Tibial nerve (tissue), 4 donors: Measurements from ENCODE around the gene SCN7A. TPM values are rescaled to one million over a fixed set of nuclear protein-coding genes. Genes with fewer than 3 reads are reported as not detected.

Experiments used
- DNase-seq, 2 donors: peaks; one replicate each; pipeline ENCODE4 v3.0.0-alpha.2; 2019; ENCODE audit warnings: low spot score in 2 of 2
- H3K27ac ChIP-seq, 4 donors: fragments of 200-600 bp; sonication (generic) in 3 of 4; one replicate each; pipeline ENCODE4 v1.5.1; 2017 to 2019; ENCODE audit warnings: mild to moderate bottlenecking in 1 of 4
- H3K27me3 ChIP-seq, 2 donors: fragments of 200-600 bp; sonication (generic) in 1 of 2; one replicate each; pipeline versions ENCODE4 v1.5.1 to v1.6.0; 2017 to 2019
- H3K36me3 ChIP-seq, 3 donors: fragments of 200-600 bp; sonication (generic); one replicate each; pipeline ENCODE4 v1.5.1; 2018 to 2019
- H3K4me1 ChIP-seq, 4 donors: fragments of 200-600 bp; sonication (generic) in 3 of 4; one replicate each; pipeline ENCODE4 v1.5.1; 2017 to 2019
- H3K4me3 ChIP-seq, 4 donors: fragments of 200-600 bp; sonication (generic) in 3 of 4; one replicate each; pipeline ENCODE4 v1.5.1; 2017 to 2019; ENCODE audit warnings: mild to moderate bottlenecking in 1 of 4, moderate library complexity in 1 of 4
- H3K9me3 ChIP-seq, 4 donors: fragments of 200-600 bp; sonication (generic) in 3 of 4; one replicate each; pipeline ENCODE4 v1.5.1; 2017 to 2019
- CTCF ChIP-seq, 5 experiments: fragments of 200-600 bp in 3 of 5; fragments of 450-650 bp in 2 of 5; sonication (generic) in 3 of 5; IDR thresholded peaks; one replicate each; pipeline ENCODE4 v1.5.1; 2016 to 2019; ENCODE audit warnings: antibody characterized with exemption in 5 of 5, mild to moderate bottlenecking in 3 of 5, moderate library complexity in 2 of 5
- EP300 ChIP-seq, 2 donors: sonication (generic); formaldehyde crosslinking; IDR thresholded peaks; one replicate each; pipeline ENCODE4 v1.6.1; 2017; ENCODE audit warnings: antibody characterized with exemption in 2 of 2, mild to moderate bottlenecking in 1 of 2
- POLR2A ChIP-seq, 2 donors: fragments of 450-650 bp; IDR thresholded peaks; one replicate each; pipeline ENCODE4 v1.6.1; 2017; ENCODE audit warnings: antibody characterized with exemption in 2 of 2, mild to moderate bottlenecking in 2 of 2, moderate library complexity in 2 of 2
- WGBS, 2 donors: methylation state at CpG; one replicate each; pipeline ENCODE4 v1.1.5; 2018; 5-methylcytosine and 5-hydroxymethylcytosine counted together
- total RNA-seq, 4 donors: library from RNA; depleted of rRNA; stranded (reverse); fragments of >200 nt; gene quantifications; one replicate each; pipeline ENCODE4 v1.1.0, GENCODE V29; 2016

The SCN7A gene
- total RNA-seq, 4 donors from 2014 or later: 128 to 263 (median 149) TPM

GRCh38 chr2:166432331-166432730, 61.7 kb downstream of the SCN7A start:
- TF ChIP-seq EP300 (IDR thresholded peaks at IDR 0.05) (no peak), POLR2A (IDR thresholded peaks at IDR 0.05) (no peak), CTCF (IDR thresholded peaks at IDR 0.05) (no peak)
- H3K27ac ChIP-seq: no peak overlapping the region
- H3K4me3 ChIP-seq: no peak overlapping the region
- H3K9me3 ChIP-seq: no peaks in the 10 kb centered on the region
- WGBS, 2 donors: 61 to 63% methylated on average over 1 of the region's 1 CpG
- peaks cover 0 to 4% (median 0%) of the 10 kb centered on the region in 3 donors for H3K36me3 ChIP-seq
- DNase-seq: no peak
- peaks cover 0 to 3% (median 0%) of the 10 kb centered on the region in 4 donors for H3K4me1 ChIP-seq
- no peaks in the 10 kb centered on the region for H3K27me3 ChIP-seq

GRCh38 chr2:166424841-166425240, 69.2 kb downstream of the SCN7A start:
- Histone ChIP-seq H3K4me3 (no peak overlapping the region), H3K27me3 (no peaks in the 10 kb centered on the region), H3K4me1 (peaks cover 0 to 5% (median 0%) of the 10 kb centered on the region in 4 donors), H3K9me3 (no peaks in the 10 kb centered on the region), H3K36me3 (no peaks in the 10 kb centered on the region), H3K27ac (no peak overlapping the region)
- DNase-seq: no peak
- WGBS, 2 donors: 93 to 98% methylated on average over 5 of the region's 5 CpGs
- TF ChIP-seq EP300 (IDR thresholded peaks at IDR 0.05) (no peak), CTCF (IDR thresholded peaks at IDR 0.05) (no peak), POLR2A (IDR thresholded peaks at IDR 0.05) (no peak)

- peaks cover 0 to 5% (median 0%) of the 10 kb centered on the region in 4 donors for H3K4me1 ChIP-seq
- no peaks in the 10 kb centered on the region for H3K27me3 ChIP-seq
- H3K27ac ChIP-seq: no peak overlapping the region
- DNase-seq: no peak
- H3K36me3 ChIP-seq: peaks cover 0 to 5% (median 0%) of the 10 kb centered on the region in 3 donors
- 66 to 67% methylated on average over 2 of the region's 2 CpGs for WGBS, 2 donors
- no peaks in the 10 kb centered on the region for H3K9me3 ChIP-seq
- H3K4me3 ChIP-seq: no peak overlapping the region
- TF ChIP-seq CTCF (IDR thresholded peaks at IDR 0.05): peak in 3 of 5 experiments; percentile 16 to 25 (median 19)
- no peak for TF ChIP-seq POLR2A (IDR thresholded peaks at IDR 0.05)
- no peak for TF ChIP-seq EP300 (IDR thresholded peaks at IDR 0.05)
Measured at GRCh38 chr2:166419616-166419934, 74.5 kb downstream of the SCN7A start.

GRCh38 chr2:166418853-166419615, 75.0 kb downstream of the SCN7A start:
- 71 to 79% methylated on average over 5 of the region's 5 CpGs for WGBS, 2 donors
- H3K4me1 ChIP-seq: peaks cover 0 to 5% (median 0%) of the 10 kb centered on the region in 4 donors

More at GRCh38 chr2:166418853-166419615, 75.0 kb downstream of the SCN7A start:
- DNase-seq: no peak
- Histone ChIP-seq H3K27ac (no peak overlapping the region), H3K27me3 (no peaks in the 10 kb centered on the region), H3K36me3 (peaks cover 0 to 5% (median 0%) of the 10 kb centered on the region in 3 donors), H3K9me3 (no peaks in the 10 kb centered on the region), H3K4me3 (no peak overlapping the region)
- no peak for TF ChIP-seq EP300 (IDR thresholded peaks at IDR 0.05)
- TF ChIP-seq CTCF (IDR thresholded peaks at IDR 0.05): no peak
- no peak for TF ChIP-seq POLR2A (IDR thresholded peaks at IDR 0.05)
